GM21786 (cell line): Measurements from ENCODE around the gene CWH43.
"Not testable (repeated sequence)": the region's sequence is repeated elsewhere in the genome, so short reads cannot be mapped to it uniquely, and the experiment has no call there.

Experiments
- ATAC-seq: cut with Tn5 transposase; IDR thresholded peaks from one replicate; pipeline ENCODE4 v1.9.1; 2021; ENCODE audit not compliant: unreplicated experiment

Gene CWH43

GRCh38 chr4:49096215-49096614 is 110.1 kb downstream of the CWH43 start:
- not testable (repeated sequence) for ATAC-seq

GRCh38 chr4:49096627-49097026 is 110.6 kb downstream of the CWH43 start:
- ATAC-seq = not testable (repeated sequence)

GRCh38 chr4:49097071-49097470 is 111.0 kb downstream of the CWH43 start:
- not testable (repeated sequence) for ATAC-seq

DNA sequence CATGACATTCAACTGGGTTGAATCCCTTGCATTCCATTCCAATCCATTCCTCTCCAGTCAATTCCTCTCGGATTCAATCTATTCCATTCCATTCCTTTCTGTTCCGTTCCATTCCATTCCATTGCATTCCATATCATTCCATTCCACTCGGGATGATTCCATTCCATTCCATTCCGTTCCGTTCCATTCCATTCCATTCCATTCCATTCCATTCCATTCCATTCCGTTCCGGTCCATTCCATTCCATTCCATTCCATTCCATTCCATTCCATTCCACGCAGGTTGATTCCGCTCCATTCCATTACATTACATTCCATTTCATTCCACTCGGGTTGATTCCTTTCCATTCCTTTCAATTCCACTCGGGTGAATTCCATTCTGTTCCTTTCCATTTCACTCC is 111.4 kb downstream of the CWH43 start:
- ATAC-seq = not testable (repeated sequence)

- not testable (repeated sequence) for ATAC-seq
These were observed 112.1 kb downstream of the CWH43 start for GRCh38 chr4:49098034-49098759.

GRCh38 chr4:49099831-49100444 is 113.9 kb downstream of the CWH43 start:
- ATAC-seq = not testable (repeated sequence)

GRCh38 chr4:49102344-49102898 is 116.3 kb downstream of the CWH43 start:
- peak; percentile 28 for ATAC-seq

DNA sequence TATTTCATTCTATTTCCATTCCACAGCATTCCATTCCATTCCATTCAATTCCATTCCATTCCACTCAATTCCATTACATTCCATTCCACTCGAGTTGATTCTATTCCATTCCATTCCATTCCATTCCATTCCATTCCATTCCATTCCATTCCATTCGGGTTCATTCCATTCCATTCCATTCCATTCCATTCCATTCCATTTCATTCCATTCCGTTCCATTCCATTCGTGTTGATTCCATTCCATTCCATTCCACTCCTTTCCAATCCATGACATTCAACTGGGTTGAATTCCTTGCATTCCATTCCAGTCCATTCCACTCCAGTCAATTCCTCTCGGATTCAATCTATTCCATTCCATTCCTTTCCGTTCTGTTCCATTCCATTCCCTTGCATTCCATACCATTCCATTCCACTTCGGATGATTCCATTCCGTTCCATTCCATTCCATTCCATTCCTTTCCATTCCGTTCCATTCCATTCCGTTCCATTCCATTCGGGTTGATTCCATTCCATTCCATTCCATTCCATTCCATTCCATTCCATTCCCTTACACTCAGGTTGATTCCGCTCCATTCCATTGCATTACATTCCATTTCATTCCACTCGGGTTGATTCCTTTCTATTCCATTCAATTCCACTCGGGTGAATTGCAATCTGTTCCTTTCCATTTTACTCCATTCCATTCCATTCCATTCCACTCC is 117.5 kb downstream of the CWH43 start:
- ATAC-seq = not testable (repeated sequence)

DNA sequence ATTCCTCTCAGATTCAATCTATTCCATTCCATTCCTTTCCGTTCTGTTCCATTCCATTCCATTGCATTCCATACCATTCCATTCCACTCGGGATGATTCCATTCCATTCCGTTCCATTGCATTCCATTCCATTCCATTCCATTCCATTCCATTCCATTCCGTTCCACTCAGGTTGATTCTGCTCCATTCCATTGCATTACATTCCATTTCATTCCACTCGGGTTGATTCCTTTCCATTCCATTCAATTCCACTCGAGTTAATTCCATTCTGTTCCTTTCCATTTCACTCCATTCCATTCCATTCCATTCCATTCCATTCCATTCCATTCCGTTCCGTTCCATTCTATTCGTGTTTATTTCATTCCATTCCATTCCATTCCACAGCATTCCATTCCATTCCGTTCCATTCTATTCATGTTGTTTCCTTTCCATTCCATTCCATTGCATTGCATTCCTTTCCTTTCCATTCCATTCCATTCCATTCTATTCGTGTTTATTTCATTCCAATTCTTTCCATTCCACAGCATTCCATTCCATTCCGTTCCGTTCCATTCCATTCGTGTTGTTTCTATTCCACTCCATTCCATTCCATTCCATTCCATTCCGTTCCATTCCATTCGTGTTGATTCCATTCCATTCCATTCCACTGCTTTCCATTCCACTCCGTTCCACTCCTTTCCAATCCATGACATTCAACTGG is 118.3 kb downstream of the CWH43 start:
- ATAC-seq = not testable (repeated sequence)

DNA sequence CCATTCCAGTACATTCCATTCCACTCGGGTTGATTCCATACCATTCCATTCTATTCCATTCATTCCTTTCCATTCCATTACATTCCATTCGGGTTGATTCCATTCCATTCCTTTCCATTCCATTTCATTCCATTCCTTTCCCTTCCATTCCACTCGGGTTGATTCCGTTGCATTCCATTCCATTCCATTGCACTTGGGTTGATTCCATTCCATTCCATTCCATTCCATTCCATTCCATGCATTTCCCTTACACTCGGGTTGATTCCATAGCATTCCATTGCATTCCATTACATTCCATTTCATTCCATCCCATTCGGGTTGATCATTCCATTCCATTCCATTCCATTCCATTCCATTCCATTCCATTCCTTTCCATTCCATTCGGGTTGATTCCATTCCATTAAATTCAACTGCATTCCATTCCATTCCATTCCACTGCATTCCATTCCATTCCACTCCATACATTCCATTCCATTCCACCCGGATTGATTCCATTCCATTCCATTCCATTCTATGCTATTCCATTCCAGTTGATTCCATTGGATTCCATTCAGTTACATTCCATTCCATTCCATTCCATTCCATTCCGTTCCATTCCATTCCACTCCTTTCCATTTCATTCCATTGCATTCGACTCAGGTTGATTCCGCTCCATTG is 119.3 kb downstream of the CWH43 start:
- not testable (repeated sequence) for ATAC-seq

GRCh38 chr4:49107262-49107661 is 121.2 kb downstream of the CWH43 start:
- not testable (repeated sequence) for ATAC-seq

- ATAC-seq = not testable (repeated sequence)
These were observed 122.3 kb downstream of the CWH43 start for GRCh38 chr4:49108183-49108978.

- ATAC-seq = peak; percentile 32
These were observed 123.6 kb downstream of the CWH43 start for GRCh38 chr4:49109567-49110166.

- peak; percentile 51 for ATAC-seq
These were observed 124.5 kb downstream of the CWH43 start for GRCh38 chr4:49110579-49110978.
